ENCODE results near the gene RFPL3. TPM values are rescaled to one million over a fixed set of nuclear protein-coding genes. Genes with fewer than 3 reads are reported as not detected.

RFPL3 gene
- total RNA-seq, 2 experiments from 2014 or later = not detected

DNA sequence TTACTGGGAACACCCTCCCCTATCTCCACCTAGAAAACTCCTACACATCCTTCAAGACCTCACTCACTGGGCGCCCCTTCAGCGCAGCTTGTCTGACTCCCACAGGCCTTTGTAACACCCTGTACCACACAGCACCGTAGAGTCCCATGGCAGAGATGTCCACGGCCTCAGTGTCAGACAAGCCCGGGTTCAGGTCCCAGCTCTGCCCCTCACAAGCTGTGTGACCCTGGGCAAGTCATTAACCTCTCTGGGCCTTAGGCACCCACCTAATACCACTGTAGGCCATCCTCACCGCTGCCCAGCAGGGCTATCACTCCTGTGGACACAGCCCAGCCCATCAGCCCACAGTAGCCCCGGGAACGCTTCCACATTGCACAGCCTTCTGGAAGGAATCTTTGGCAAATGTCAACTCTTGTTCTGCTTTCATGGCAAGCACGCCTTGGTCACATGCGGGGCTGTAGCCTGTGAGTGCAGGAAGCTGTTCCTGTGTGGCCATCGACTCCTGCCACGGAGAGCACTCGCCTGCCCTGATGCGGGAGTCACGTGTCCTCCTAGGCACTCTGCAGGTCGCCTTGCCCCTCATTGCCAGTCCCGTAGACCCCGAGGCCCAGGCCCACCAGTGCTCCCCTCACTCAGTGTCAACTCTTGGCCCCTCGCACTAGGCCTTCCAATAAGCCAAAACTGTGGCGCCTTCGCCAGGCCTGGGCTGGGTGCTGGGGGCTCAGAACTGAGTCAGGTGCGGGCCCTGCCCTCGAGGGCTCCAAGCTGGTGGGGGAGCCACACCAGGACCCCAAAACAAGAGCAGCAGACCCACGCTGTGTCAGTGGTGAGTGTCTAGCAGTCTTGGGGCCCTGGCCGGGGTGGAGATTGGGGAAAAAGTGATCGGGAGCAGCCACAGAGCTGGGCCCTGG, 32.9 kb upstream of the RFPL3 start:
- Mint-ChIP-seq H3K27ac (no peak overlapping the region), H3K4me3 (no peak overlapping the region), H3K36me3 (ENCODE audit: low read depth) (no peaks in the 10 kb centered on the region), H3K27me3 (no peaks in the 10 kb centered on the region), H3K9me3 (no peaks in the 10 kb centered on the region), H3K4me1 (peaks cover 10% of the 10 kb centered on the region)
- POLR2A ChIA-PET = no interaction called here
- DNase-seq = peak; percentile 12
- CTCF ChIA-PET = no interaction called here

DNA sequence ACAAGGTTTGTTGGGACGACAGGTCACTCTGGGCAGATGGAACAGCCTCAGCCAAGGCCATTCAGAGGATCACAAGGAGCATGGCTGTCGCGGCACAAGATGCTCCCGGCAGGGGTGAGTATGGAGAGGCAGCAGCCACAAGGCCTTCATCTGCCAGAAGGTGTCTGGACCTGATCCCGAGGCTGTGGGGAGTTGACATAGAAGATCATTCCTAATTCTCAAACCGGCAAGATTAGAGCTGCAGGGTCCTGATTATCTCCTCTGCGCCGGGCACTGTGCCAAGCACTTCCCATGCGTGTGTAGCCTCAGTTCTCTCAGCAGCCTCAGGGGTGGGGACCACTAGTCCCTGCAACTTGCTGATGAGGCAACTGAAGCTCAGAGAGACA, 32.3 kb upstream of the RFPL3 start:
- Mint-ChIP-seq H3K27ac (no peak overlapping the region), H3K4me3 (no peak overlapping the region), H3K9me3 (no peaks in the 10 kb centered on the region), H3K27me3 (no peaks in the 10 kb centered on the region), H3K36me3 (ENCODE audit: low read depth) (no peaks in the 10 kb centered on the region), H3K4me1 (peaks cover 10% of the 10 kb centered on the region)
- POLR2A ChIA-PET = no interaction called here
- CTCF ChIA-PET = no interaction called here
- peak; percentile 13 for DNase-seq

GRCh38 chr22:32325811-32326237, 31.8 kb upstream of the RFPL3 start:
- CTCF ChIA-PET = no interaction called here
- H3K4me3 Mint-ChIP-seq = no peak overlapping the region
- H3K27ac Mint-ChIP-seq = no peak overlapping the region
- POLR2A ChIA-PET = no interaction called here
- H3K27me3 Mint-ChIP-seq = no peaks in the 10 kb centered on the region
- no peaks in the 10 kb centered on the region for H3K36me3 Mint-ChIP-seq (ENCODE audit: low read depth)
- DNase-seq = no peak
- H3K4me1 Mint-ChIP-seq = peaks cover 10% of the 10 kb centered on the region
- no peaks in the 10 kb centered on the region for H3K9me3 Mint-ChIP-seq

DNA sequence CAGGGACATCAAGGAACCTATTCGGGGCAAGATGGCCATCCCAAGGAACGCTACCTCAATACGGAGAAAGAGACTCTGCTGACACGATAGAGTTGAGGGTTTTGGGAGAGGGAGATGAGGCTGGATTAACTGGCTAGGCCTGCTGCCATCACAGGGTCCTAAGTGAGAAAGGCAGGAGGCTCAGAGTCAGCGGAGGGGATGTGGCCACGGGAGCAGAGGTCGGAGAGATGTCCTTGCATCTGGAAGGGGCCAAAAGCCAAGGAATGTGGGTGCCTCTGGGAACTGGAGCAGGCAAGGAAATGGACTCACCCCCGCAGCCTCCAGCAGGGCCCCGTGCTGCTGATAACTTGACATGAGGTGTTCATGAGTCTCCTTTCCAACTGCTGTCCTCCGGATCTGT, 31.0 kb upstream of the RFPL3 start:
- DNase-seq = peak; percentile 5
- no peak overlapping the region for H3K27ac Mint-ChIP-seq
- ChIA-PET POLR2A (interaction anchor here (1.2 kb wide), 1 partner anchor 39 kb away, joined by 3 read pairs; no protein-coding TSS in a partner anchor), CTCF (no interaction called here)
- H3K4me1 Mint-ChIP-seq = peaks cover 10% of the 10 kb centered on the region
- no peaks in the 10 kb centered on the region for H3K27me3 Mint-ChIP-seq
- H3K4me3 Mint-ChIP-seq = no peak overlapping the region
- H3K9me3 Mint-ChIP-seq = no peaks in the 10 kb centered on the region
- H3K36me3 Mint-ChIP-seq (ENCODE audit: low read depth) = no peaks in the 10 kb centered on the region

DNA sequence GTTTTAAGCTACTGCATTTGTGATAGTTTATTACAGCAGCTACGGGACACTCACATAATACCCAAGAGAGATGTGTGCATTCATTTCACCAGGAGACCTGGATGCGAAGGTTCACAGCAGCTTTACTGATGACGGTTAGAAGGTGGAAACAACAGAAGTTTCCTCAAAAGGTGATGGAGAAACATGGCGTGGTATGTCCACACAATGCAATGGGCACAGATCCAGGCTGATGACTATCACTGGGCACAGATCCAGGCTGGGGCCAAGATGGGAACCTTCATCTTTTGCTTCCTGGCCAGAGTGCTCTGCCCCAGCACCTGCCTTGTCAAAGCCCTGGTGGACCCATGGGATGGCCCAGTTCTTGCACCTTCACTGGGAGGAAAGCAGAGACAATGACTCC, 30.6 kb upstream of the RFPL3 start:
- Mint-ChIP-seq H3K27ac (no peak overlapping the region), H3K36me3 (ENCODE audit: low read depth) (no peaks in the 10 kb centered on the region), H3K4me1 (peaks cover 8% of the 10 kb centered on the region), H3K27me3 (no peaks in the 10 kb centered on the region), H3K4me3 (no peak overlapping the region), H3K9me3 (no peaks in the 10 kb centered on the region)
- peak; percentile 2 for DNase-seq
- CTCF ChIA-PET = no interaction called here
- POLR2A ChIA-PET = interaction anchor here (1.2 kb wide), 1 partner anchor 39 kb away, joined by 3 read pairs; no protein-coding TSS in a partner anchor

DNA sequence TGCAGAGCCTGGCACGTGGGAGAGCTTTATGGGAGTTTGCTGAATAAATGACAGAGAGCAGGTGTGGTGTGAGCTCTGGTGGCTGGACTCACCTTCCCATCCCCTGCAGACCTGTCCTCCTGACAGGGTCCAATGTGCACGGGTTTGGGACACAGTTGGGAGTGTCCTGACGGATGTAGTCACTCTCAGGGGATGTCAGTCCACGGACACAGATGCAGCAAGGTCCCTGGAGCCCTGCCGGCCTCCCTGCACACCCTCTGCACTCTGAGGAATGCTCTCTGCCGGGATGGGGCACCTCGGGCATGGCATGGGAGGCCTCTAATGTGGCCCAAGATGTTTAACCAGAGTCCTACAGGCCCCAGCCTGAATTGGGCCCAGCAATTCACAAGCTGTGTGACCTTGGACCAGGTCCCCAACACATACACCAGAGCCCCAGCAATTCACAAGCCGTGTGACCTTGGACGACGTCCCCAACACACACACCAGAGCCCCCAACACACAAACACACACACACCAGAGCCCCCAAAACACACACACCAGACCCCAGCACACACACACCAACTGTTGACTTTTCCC, 30.0 kb upstream of the RFPL3 start:
- DNase-seq = peak; percentile 11
- no peak overlapping the region for H3K4me3 Mint-ChIP-seq
- H3K4me1 Mint-ChIP-seq = peaks cover 6% of the 10 kb centered on the region
- H3K9me3 Mint-ChIP-seq = no peaks in the 10 kb centered on the region
- no peak overlapping the region for H3K27ac Mint-ChIP-seq
- H3K36me3 Mint-ChIP-seq (ENCODE audit: low read depth) = no peaks in the 10 kb centered on the region
- H3K27me3 Mint-ChIP-seq = no peaks in the 10 kb centered on the region
- ChIA-PET CTCF (no interaction called here), POLR2A (interaction anchor here (1.2 kb wide), 1 partner anchor 38 kb away, joined by 3 read pairs; no protein-coding TSS in a partner anchor)

DNA sequence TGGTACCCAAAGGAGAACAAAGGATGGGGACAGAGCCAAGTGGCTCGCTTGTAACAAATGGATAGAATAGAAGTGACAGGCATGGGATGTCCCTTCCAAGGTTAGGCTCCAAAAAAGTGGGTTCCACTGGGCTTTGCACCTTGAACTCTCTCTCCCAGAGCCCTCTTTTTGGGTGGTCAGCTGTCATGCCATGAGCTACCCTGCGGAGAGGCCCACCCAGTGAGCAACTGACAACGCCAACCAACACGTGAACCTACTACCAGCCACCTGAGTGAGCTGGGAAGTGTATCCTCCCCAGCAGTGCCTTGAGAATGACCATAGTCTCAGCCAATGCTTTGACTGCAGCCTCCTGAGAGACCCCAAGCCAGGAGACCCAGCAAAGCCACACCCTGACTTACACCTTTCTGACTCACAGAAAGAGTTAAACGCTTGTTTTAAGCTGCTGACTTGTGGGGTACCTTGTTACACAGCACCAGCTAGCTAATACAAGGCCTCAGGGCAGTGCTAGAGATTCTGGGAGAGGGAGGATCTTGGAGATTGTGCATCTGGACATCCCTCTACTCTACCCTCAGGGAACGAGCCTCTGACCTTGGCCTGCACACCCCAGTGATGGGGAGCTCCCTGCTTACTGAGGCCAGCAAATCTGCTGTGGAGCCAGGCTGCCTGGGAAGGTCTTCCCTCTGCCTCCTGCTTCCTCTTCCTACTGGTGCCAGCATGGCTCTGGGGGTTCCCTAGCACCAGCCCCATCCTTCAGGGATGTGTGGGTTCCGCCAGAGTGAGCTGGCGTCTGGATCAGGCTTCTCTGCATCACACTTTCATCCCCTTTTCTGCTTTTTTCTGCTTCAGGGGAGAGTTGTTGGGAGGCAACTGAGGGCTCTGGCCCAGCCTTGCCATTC, 29.1 kb upstream of the RFPL3 start:
- Mint-ChIP-seq H3K27me3 (no peaks in the 10 kb centered on the region), H3K36me3 (ENCODE audit: low read depth) (no peaks in the 10 kb centered on the region), H3K9me3 (no peaks in the 10 kb centered on the region), H3K4me1 (no peaks in the 10 kb centered on the region), H3K27ac (no peak overlapping the region), H3K4me3 (no peak overlapping the region)
- ChIA-PET POLR2A (no interaction called here), CTCF (no interaction called here)
- DNase-seq = peak; percentile 12

GRCh38 chr22:32329202-32329645, 28.4 kb upstream of the RFPL3 start:
- CTCF ChIA-PET = no interaction called here
- POLR2A ChIA-PET = no interaction called here
- H3K4me1 Mint-ChIP-seq = no peaks in the 10 kb centered on the region
- no peaks in the 10 kb centered on the region for H3K9me3 Mint-ChIP-seq
- DNase-seq = peak; percentile 5
- no peak overlapping the region for H3K27ac Mint-ChIP-seq
- no peaks in the 10 kb centered on the region for H3K27me3 Mint-ChIP-seq
- H3K36me3 Mint-ChIP-seq (ENCODE audit: low read depth) = no peaks in the 10 kb centered on the region
- no peak overlapping the region for H3K4me3 Mint-ChIP-seq

DNA sequence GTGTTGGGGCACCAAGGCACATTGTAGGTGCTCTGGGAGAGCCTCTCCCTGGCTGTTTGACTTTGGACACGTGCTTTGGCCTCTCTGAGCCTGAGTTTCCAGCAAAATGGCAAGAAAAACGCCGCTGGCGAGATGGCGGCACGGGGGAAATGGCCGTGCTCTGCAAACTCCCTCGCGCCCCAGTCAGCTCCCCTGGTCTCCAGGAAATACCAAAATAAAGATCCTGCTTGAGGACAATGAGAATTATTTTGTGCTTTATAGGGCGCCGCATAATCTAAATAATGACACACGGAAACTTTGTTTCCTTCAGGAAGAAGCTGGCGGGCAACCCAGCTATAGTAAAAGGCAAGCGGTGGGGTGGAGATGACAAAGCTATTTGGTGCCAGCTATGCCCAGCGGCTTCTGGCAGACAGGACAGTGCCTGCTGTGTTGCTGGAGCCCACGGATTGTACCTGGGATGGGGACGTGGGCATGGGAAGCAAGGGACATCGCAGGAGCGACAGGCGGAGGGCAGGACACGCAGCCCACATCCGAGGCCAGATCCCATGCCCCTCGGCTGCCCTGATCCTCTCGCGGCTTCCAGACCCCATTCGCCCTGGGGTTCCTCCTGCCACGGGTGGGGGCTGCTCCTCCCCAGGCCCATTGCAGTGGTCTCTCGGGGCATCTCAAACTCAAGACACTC, 26.3 kb upstream of the RFPL3 start:
- Mint-ChIP-seq H3K27me3 (no peaks in the 10 kb centered on the region), H3K27ac (no peak overlapping the region), H3K36me3 (ENCODE audit: low read depth) (no peaks in the 10 kb centered on the region), H3K4me3 (no peak overlapping the region), H3K4me1 (no peaks in the 10 kb centered on the region), H3K9me3 (no peaks in the 10 kb centered on the region)
- DNase-seq = no peak
- ChIA-PET CTCF (no interaction called here), POLR2A (no interaction called here)

DNA sequence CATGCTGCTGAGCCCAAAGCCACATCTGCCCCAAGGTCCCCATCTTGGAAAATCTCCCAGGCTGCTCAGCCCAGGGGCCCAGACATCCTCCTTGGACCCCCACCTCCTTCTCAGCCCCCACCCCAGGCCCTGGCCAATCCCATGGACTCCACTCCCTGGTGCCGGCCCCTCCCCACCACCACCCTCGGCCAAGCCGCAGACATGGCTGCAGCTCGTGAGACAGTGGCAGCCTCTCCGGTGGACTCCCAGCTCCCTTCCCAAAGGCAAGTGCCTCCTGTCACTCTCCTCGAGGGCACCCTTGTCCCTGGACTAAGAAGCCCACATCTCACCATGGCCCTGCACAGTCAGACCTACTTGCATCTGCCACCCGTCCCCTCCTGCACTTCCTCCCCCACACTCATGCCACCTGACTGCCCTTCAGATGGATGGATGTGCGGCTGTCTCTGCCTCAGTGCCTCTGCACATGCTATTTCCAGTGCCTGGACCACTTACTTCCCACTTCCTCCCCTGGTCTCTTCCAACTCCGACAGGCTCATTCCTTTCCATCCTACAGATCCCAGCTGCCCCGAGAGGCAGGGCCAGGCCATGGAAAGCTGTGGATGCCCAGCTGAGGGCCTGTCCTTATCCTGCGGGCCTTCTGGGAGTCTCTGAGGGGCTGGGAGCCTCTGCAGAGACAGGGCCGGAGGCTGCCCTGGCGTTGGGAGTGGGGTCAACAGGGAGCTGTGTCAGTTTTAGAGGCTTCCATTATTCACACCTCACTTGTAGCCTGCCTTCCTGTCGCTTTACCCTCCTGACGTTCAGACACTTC, 25.5 kb upstream of the RFPL3 start:
- POLR2A ChIA-PET = no interaction called here
- Mint-ChIP-seq H3K9me3 (no peaks in the 10 kb centered on the region), H3K4me1 (no peaks in the 10 kb centered on the region), H3K27ac (no peak overlapping the region), H3K36me3 (ENCODE audit: low read depth) (no peaks in the 10 kb centered on the region), H3K27me3 (no peaks in the 10 kb centered on the region), H3K4me3 (no peak overlapping the region)
- DNase-seq = no peak
- CTCF ChIA-PET = no interaction called here

DNA sequence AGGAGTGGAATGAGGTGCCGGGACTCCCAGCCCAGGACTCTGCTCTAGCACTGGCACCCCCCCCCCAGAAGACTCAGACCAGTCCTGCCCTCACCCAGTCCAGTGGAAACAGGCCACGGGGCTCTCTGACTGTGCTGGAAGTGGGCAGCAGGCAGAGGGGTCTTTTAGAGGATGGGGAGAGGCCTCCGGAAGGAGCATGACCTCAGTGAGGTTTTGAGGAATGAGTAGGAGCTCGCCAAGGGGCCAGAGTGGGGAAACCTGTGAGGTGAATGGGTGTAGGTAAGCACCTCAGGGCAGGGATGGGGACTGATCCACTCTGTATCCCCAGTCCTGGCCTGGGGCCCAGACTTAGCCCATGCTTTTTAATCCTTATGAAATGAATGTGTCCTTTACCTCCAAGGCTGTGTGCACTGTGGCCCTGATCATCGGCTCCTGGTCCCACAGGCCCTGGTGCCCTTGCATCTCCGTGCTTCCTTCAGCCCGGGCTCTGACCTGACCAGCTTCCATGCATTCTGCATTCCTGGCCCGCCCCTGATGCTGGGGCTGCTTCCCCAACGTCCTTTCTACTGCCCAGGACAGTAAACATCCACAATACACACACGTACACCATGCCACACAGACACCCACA, 24.4 kb upstream of the RFPL3 start:
- Mint-ChIP-seq H3K27me3 (peaks cover 6% of the 10 kb centered on the region), H3K27ac (no peak overlapping the region), H3K9me3 (no peaks in the 10 kb centered on the region), H3K4me1 (no peaks in the 10 kb centered on the region), H3K4me3 (no peak overlapping the region), H3K36me3 (ENCODE audit: low read depth) (no peaks in the 10 kb centered on the region)
- ChIA-PET CTCF (no interaction called here), POLR2A (no interaction called here)
- DNase-seq = no peak

Measured in activated CD4-positive, alpha-beta memory T cell treated with anti-CD3 and anti-CD28 coated beads, Interleukin-2, amount 10 ng/mL, durations not matched to agents 7 days and 5 days (primary cell).